CD14-positive monocyte (primary cell): ENCODE measurements around the gene ZNF865. TPM values are rescaled to one million over a fixed set of nuclear protein-coding genes. Genes with fewer than 3 reads are reported as not detected.
A peak's percentile ranks its signal among the peaks of the same experiment; 100 is the strongest.

ENCODE experiments used
- DNase-seq, 3 donors: peaks; one replicate each; pipeline ENCODE4 v3.0.0-alpha.2; 2011 to 2022
- H2AFZ ChIP-seq: 2 replicates; pipeline ENCODE4 v1.6.0; 2012; ENCODE audit warnings: mild to moderate bottlenecking, low read depth, low read length, inconsistent platforms; ENCODE audit not compliant: insufficient read depth, poor library complexity, severe bottlenecking
- H3K27ac ChIP-seq, 2 donors: 1 replicate in 1 of 2; 2 replicates in 1 of 2; pipeline ENCODE4 v1.5.1; 2012 to 2013; ENCODE audit warnings: low read length in 2 of 2, control low read depth in 1 of 2, inconsistent platforms in 1 of 2, low read depth in 1 of 2, mild to moderate bottlenecking in 1 of 2
- H3K27me3 ChIP-seq, 2 donors: one replicate each; pipeline versions ENCODE4 v1.6.0 to v1.6.1; 2011 to 2013; ENCODE audit warnings: low read length in 2 of 2; ENCODE audit not compliant: control insufficient read depth in 2 of 2, insufficient read depth in 2 of 2
- H3K36me3 ChIP-seq, 2 donors: replicated peaks in 1 of 2; 1 replicate in 1 of 2; 2 replicates in 1 of 2; pipeline versions ENCODE4 v1.5.1 to v1.6.1; 2012 to 2013; ENCODE audit warnings: low read length in 2 of 2, control low read depth in 1 of 2, inconsistent platforms in 1 of 2, mild to moderate bottlenecking in 1 of 2; ENCODE audit not compliant: insufficient read depth in 2 of 2, control insufficient read depth in 1 of 2
- H3K4me1 ChIP-seq, 2 donors: 1 replicate in 1 of 2; 2 replicates in 1 of 2; pipeline versions ENCODE4 v1.5.1 to v1.6.1; 2012 to 2013; ENCODE audit warnings: low read length in 2 of 2, control low read depth in 1 of 2, inconsistent platforms in 1 of 2, mild to moderate bottlenecking in 1 of 2, moderate library complexity in 1 of 2; ENCODE audit not compliant: insufficient read depth in 2 of 2, control insufficient read depth in 1 of 2
- H3K4me2 ChIP-seq: replicated peaks from 2 replicates; pipeline ENCODE3; 2012; ENCODE audit warnings: low read length, moderate library complexity, mild to moderate bottlenecking; ENCODE audit not compliant: poor library complexity, severe bottlenecking; ENCODE audit errors: extremely low read depth
- H3K4me3 ChIP-seq, 3 experiments: fragments of 200-600 bp in 1 of 3; sonication (generic) in 1 of 3; replicated peaks in 1 of 3; 1 replicate in 2 of 3; 2 replicates in 1 of 3; pipeline ENCODE4 v1.5.1; 2011 to 2013; ENCODE audit warnings: low read length in 3 of 3, mild to moderate bottlenecking in 3 of 3, control low read depth in 2 of 3, low read depth in 2 of 3, inconsistent platforms in 1 of 3, moderate library complexity in 1 of 3
- H3K79me2 ChIP-seq: 2 replicates; pipeline ENCODE4 v1.6.0; 2012; ENCODE audit warnings: mild to moderate bottlenecking, control low read depth, inconsistent platforms, low read length, moderate library complexity; ENCODE audit not compliant: insufficient read depth
- H3K9ac ChIP-seq: 2 replicates; pipeline ENCODE4 v1.6.0; 2017; ENCODE audit warnings: low read length, mild to moderate bottlenecking; ENCODE audit not compliant: insufficient read depth, poor library complexity, severe bottlenecking
- H3K9me3 ChIP-seq, 2 donors: replicated peaks in 1 of 2; 1 replicate in 1 of 2; 2 replicates in 1 of 2; pipeline versions ENCODE4 v1.5.1 to v1.6.1; 2012 to 2013; ENCODE audit warnings: low read length in 2 of 2, control low read depth in 1 of 2; ENCODE audit not compliant: control insufficient read depth in 1 of 2, insufficient read depth in 1 of 2
- H4K20me1 ChIP-seq: 2 replicates; pipeline ENCODE4 v1.6.0; 2012; ENCODE audit warnings: mild to moderate bottlenecking, low read length, control low read depth, moderate library complexity; ENCODE audit not compliant: insufficient read depth
- H3K27ac Mint-ChIP-seq, 7 donors: one replicate each; pipeline ENCODE4 v1.8.0; 2020; ENCODE audit warnings: mild to moderate bottlenecking in 7 of 7, mixed read lengths in 7 of 7, moderate library complexity in 6 of 7, inconsistent platforms in 2 of 7
- H3K27me3 Mint-ChIP-seq, 3 donors: one replicate each; pipeline ENCODE4 v1.8.0; 2021 to 2022; ENCODE audit warnings: low read depth in 3 of 3, mild to moderate bottlenecking in 3 of 3, mixed read lengths in 3 of 3, moderate library complexity in 3 of 3, inconsistent platforms in 1 of 3
- H3K36me3 Mint-ChIP-seq, 2 donors: one replicate each; pipeline ENCODE4 v1.8.0; 2020; ENCODE audit warnings: mixed read lengths in 2 of 2, inconsistent platforms in 1 of 2, mild to moderate bottlenecking in 1 of 2
- H3K4me1 Mint-ChIP-seq: one replicate; pipeline ENCODE4 v1.8.0; 2020; ENCODE audit warnings: mild to moderate bottlenecking, mixed read lengths
- H3K4me3 Mint-ChIP-seq, 2 donors: one replicate each; pipeline ENCODE4 v1.8.0; 2020; ENCODE audit warnings: mild to moderate bottlenecking in 2 of 2, mixed read lengths in 2 of 2, moderate library complexity in 1 of 2
- H3K9me3 Mint-ChIP-seq, 7 donors: one replicate each; pipeline ENCODE4 v1.8.0; 2020 to 2022; ENCODE audit warnings: mixed read lengths in 7 of 7, mild to moderate bottlenecking in 6 of 7, moderate library complexity in 6 of 7, inconsistent platforms in 2 of 7
- WGBS: methylation state at CpG from one replicate; pipeline ENCODE4 v1.1.5; 2013; ENCODE audit warnings: missing lambda C conversion rate; ENCODE audit not compliant: insufficient coverage; 5-methylcytosine and 5-hydroxymethylcytosine counted together
- intact Hi-C, 2 donors: fragments of 100-400 bp; cut with micrococcal nuclease; formaldehyde crosslinking; loops; one replicate each; pipeline versions ENCODE4 v1.15.0 to v1.15.1; 2023
- polyA plus RNA-seq, 3 donors: library from polyadenylated mRNA; depleted of rRNA in 1 of 3; unstranded in 2 of 3; stranded (reverse) in 1 of 3; fragments of 300-500 nt in 2 of 3; fragments of >200 nt in 1 of 3; fragmentation: Illumina TruSeq in 2 of 3; gene quantifications; 1 replicate in 2 of 3; 2 replicates in 1 of 3; pipeline ENCODE4 v1.2.3, GENCODE V29; 2012 to 2021
- TF ChIP-seq, protein P1 (sequence below): fragments of 200-600 bp; IDR thresholded peaks from one replicate; pipeline ENCODE4 v1.8.0; 2022; ENCODE audit warnings: antibody characterized with exemption, mild to moderate bottlenecking

The ZNF865 gene
- polyA plus RNA-seq, 3 donors, result 0.03 to 6.0 (median 0.07) TPM

DNA sequence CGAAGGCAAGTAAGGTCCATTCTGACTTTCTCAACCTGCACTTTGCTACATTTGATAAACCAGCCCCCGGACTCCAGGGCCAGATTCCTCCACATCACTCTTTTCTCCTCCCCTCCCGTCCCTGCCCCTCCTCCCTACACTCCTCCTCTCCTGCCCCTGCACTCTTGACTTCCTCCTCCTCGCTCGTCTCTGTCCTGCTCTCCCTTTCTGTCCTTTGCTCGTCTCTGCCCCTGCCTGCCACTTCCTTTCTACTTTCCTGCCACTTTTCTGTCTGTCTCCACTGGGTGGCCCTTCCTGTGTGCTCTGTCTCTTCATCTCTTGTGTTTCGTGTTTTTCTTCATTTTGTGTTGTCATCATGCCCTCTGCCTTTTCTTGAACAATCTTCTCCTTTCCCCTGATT lies 56.4 kb downstream of the ZNF865 start:
- 43% methylated on average over 7 of the region's 7 CpGs for WGBS
- H3K4me3 Mint-ChIP-seq, result no peak overlapping the region
- Histone ChIP-seq H3K4me1 (peaks cover 12 to 26% of the 10 kb centered on the region in 2 donors), H3K4me3 (no peak overlapping the region), H3K27me3 (no peaks in the 10 kb centered on the region), H3K36me3 (peaks cover 67 to 93% of the 10 kb centered on the region in 2 donors), H3K9ac (no peak overlapping the region), H3K27ac (no peak overlapping the region), H2AFZ (no peak overlapping the region), H3K79me2 (peaks cover 97% of the 10 kb centered on the region), H3K4me2 (no peak overlapping the region), H3K9me3 (no peaks in the 10 kb centered on the region), H4K20me1 (peaks cover 100% of the 10 kb centered on the region)
- H3K27ac Mint-ChIP-seq, result peak overlapping the region in 4 of 7 donors; percentile 20 to 38 (median 32)
- no peak for DNase-seq
- no peaks in the 10 kb centered on the region for H3K27me3 Mint-ChIP-seq
- TF ChIP-seq, protein P1, sequence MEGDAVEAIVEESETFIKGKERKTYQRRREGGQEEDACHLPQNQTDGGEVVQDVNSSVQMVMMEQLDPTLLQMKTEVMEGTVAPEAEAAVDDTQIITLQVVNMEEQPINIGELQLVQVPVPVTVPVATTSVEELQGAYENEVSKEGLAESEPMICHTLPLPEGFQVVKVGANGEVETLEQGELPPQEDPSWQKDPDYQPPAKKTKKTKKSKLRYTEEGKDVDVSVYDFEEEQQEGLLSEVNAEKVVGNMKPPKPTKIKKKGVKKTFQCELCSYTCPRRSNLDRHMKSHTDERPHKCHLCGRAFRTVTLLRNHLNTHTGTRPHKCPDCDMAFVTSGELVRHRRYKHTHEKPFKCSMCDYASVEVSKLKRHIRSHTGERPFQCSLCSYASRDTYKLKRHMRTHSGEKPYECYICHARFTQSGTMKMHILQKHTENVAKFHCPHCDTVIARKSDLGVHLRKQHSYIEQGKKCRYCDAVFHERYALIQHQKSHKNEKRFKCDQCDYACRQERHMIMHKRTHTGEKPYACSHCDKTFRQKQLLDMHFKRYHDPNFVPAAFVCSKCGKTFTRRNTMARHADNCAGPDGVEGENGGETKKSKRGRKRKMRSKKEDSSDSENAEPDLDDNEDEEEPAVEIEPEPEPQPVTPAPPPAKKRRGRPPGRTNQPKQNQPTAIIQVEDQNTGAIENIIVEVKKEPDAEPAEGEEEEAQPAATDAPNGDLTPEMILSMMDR, result no peak
- intact Hi-C loops, result no loop called here
- H3K4me1 Mint-ChIP-seq, result peaks cover 18% of the 10 kb centered on the region
- H3K9me3 Mint-ChIP-seq, result no peaks in the 10 kb centered on the region
- peaks cover 66 to 74% of the 10 kb centered on the region in 2 donors for H3K36me3 Mint-ChIP-seq

- no peak for DNase-seq
- Histone ChIP-seq H3K79me2 (peaks cover 97% of the 10 kb centered on the region), H2AFZ (no peak overlapping the region), H3K9me3 (no peaks in the 10 kb centered on the region), H3K36me3 (peaks cover 87 to 100% of the 10 kb centered on the region in 2 donors), H3K4me1 (peaks cover 0 to 5% of the 10 kb centered on the region in 2 donors), H3K4me2 (no peak overlapping the region), H3K27me3 (no peaks in the 10 kb centered on the region), H4K20me1 (peaks cover 100% of the 10 kb centered on the region), H3K4me3 (no peak overlapping the region), H3K9ac (no peak overlapping the region), H3K27ac (no peak overlapping the region)
- TF ChIP-seq, protein P1, result no peak
- intact Hi-C loops, result no loop called here
- no peak overlapping the region for H3K4me3 Mint-ChIP-seq
- H3K9me3 Mint-ChIP-seq, result no peaks in the 10 kb centered on the region
- WGBS, result 91% methylated on average over 20 of the region's 20 CpGs
- peaks cover 5% of the 10 kb centered on the region for H3K4me1 Mint-ChIP-seq
- H3K36me3 Mint-ChIP-seq, result peaks cover 78 to 96% of the 10 kb centered on the region in 2 donors
- H3K27me3 Mint-ChIP-seq, result no peaks in the 10 kb centered on the region
- peak overlapping the region in 4 of 7 donors; percentile 32 to 77 (median 61) for H3K27ac Mint-ChIP-seq
These were observed 58.5 kb downstream of the ZNF865 start for GRCh38 chr19:55663846-55664536.
